GM12872 (cell line): Measurements from ENCODE around the gene RUFY1.

Source experiments
- CTCF ChIP-seq: IDR thresholded peaks from 3 replicates; pipeline ENCODE4 v1.5.1; 2011; ENCODE audit warnings: low read depth, mild to moderate bottlenecking, low read length, moderate library complexity; ENCODE audit not compliant: insufficient read depth

Gene RUFY1

GRCh38 chr5:179536676-179537075 lies 13.7 kb upstream of the RUFY1 start:
- TF ChIP-seq CTCF: no peak

DNA sequence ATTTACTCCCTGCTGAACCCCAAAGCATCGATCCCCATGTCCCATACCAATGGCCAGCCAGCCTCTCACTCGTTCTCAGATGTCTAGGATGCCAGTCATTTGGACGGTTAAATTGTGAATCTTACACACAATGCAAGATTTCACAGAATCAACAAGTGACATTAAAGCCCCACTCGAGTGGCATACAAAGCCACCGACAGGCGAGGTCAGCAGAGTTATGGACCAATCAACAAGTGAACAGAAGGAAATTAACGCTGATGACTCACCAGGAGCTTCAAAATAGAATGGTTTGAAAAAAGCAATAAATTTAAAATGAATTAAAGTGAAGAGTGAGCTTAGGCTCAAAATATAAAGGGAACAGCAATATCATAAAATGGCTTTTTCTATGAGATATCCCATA lies 8.2 kb upstream of the RUFY1 start:
- TF ChIP-seq CTCF: no peak

DNA sequence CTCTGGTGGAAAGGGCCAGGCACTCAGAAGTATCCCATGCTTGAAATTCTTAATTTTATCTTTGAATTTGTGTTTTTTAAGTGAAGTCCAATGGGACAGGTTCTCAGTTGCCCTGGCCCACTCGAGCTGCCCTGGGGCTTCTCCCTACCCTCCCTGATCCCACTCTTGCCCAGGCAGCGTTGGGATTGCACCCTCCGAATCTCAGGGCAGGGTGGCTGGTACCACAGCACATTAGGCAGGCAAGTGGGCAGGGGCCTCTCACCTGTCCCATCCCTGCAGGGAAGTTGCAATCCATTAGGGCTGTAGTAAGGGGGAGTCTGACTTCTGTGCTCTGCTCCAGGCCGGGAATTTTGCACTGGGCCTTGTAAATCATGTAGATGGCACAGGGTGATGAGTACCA lies 2.7 kb downstream of the RUFY1 start:
- TF ChIP-seq CTCF: no peak

- no peak for TF ChIP-seq CTCF
Observed at GRCh38 chr5:179553875-179554274, 3.5 kb downstream of the RUFY1 start.

GRCh38 chr5:179554981-179555380 lies 4.6 kb downstream of the RUFY1 start:
- no peak for TF ChIP-seq CTCF

- TF ChIP-seq CTCF: no peak
Observed at GRCh38 chr5:179558932-179559283, 8.6 kb downstream of the RUFY1 start.

DNA sequence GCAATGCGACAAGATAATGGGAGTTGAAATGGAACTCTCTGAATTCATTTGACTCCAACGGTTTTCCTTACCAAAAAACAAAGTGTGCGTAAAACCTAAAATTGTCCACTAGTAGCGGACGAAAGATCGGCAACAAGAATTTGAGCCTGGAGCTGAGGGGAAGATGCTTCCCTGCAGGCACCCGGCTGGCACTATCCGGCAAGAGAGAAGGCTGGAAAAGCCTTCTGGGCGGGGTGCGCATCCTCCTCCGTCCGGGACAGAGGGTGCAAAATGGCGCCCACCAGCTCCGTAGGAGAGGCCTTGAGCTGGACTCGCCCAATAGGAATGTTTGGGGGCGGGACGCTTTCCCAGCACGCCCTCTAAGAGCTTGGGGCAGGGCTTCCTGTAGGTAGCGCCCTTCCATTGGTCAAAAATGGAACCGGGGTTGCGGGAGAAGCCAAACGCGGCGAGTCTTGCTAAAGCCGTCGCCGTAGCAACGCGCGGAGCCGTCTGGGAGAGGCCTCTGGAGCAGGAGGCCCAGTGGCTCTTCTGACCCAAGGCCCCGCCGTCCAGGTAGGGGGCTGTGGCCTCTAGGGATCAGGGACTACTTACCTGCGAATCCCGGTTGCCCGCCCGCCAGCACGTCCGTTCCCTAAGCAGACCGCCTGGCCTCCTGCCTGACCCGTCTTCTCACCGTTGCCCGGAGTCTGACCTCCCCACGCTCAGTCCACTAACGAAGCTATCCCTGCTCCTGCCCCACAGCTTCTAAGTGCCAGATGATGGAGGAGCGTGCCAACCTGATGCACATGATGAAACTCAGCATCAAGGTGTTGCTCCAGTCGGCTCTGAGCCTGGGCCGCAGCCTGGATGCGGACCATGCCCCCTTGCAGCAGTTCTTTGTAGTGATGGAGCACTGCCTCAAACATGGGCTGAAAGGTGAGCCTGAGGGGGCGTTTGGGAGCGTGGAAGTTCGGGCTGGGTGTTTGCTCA lies 9.2 kb downstream of the RUFY1 start:
- no peak for TF ChIP-seq CTCF
